ENCODE results near the gene GRIP2.

- TF ChIP-seq GATA3 (IDR thresholded peaks at IDR 0.05; ENCODE audit: low read depth, low read length) = no peak
- no peak for TF ChIP-seq GATA2 (IDR thresholded peaks at IDR 0.05; ENCODE audit: low read depth, low read length)
Measured at GRCh38 chr3:14488286-14489041, 51.7 kb downstream of the GRIP2 start.
